ENCODE measurements around the gene SEMA6D. TPM values are rescaled to one million over a fixed set of nuclear protein-coding genes. Genes with fewer than 3 reads are reported as not detected.

Gene SEMA6D
- total RNA-seq, 1 donor from 2014 or later = 255 TPM

- no peak overlapping the region for H3K27ac Mint-ChIP-seq (ENCODE audit: unreplicated experiment)
- H3K4me1 Mint-ChIP-seq (ENCODE audit: low read depth, unreplicated experiment) = peaks cover 27% of the 10 kb centered on the region
- peaks cover 20% of the 10 kb centered on the region for H3K9me3 Mint-ChIP-seq (ENCODE audit: unreplicated experiment)
- no peak for DNase-seq
- TF ChIP-seq CTCF (IDR thresholded peaks at IDR 0.05; ENCODE audit: partially characterized antibody, unreplicated experiment) = no peak
- H3K27me3 Mint-ChIP-seq (ENCODE audit: unreplicated experiment) = peaks cover 6% of the 10 kb centered on the region
- peaks cover 39% of the 10 kb centered on the region for H3K36me3 Mint-ChIP-seq (ENCODE audit: unreplicated experiment)
- no peak overlapping the region for H3K4me3 Mint-ChIP-seq (ENCODE audit: unreplicated experiment)
Measured at GRCh38 chr15:47753591-47753990, 36.3 kb downstream of the SEMA6D start.

DNA sequence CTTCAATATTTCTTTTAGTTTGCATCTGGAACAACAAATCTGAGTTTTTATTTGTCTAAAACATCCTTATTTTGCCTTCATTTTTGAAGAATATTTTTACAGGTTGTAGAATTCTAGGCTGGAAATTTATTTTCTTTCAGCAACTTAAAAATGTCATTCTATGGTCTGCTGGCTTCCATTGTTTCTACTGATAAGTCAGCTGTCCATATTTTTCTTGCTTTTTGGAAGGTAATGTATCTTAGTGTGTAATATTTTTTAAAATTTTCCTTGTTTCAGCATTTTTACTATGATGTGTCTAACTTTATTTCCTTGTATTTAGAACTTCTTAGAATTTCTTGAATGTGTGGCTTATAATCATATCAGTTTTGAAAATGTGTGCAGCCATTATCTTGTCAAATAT, 37.0 kb downstream of the SEMA6D start:
- H3K27ac Mint-ChIP-seq (ENCODE audit: unreplicated experiment) = no peak overlapping the region
- no peak overlapping the region for H3K4me3 Mint-ChIP-seq (ENCODE audit: unreplicated experiment)
- H3K9me3 Mint-ChIP-seq (ENCODE audit: unreplicated experiment) = peaks cover 20% of the 10 kb centered on the region
- H3K36me3 Mint-ChIP-seq (ENCODE audit: unreplicated experiment) = peaks cover 39% of the 10 kb centered on the region
- no peak for DNase-seq
- peaks cover 34% of the 10 kb centered on the region for H3K4me1 Mint-ChIP-seq (ENCODE audit: low read depth, unreplicated experiment)
- peaks cover 10% of the 10 kb centered on the region for H3K27me3 Mint-ChIP-seq (ENCODE audit: unreplicated experiment)
- no peak for TF ChIP-seq CTCF (IDR thresholded peaks at IDR 0.05; ENCODE audit: partially characterized antibody, unreplicated experiment)

DNA sequence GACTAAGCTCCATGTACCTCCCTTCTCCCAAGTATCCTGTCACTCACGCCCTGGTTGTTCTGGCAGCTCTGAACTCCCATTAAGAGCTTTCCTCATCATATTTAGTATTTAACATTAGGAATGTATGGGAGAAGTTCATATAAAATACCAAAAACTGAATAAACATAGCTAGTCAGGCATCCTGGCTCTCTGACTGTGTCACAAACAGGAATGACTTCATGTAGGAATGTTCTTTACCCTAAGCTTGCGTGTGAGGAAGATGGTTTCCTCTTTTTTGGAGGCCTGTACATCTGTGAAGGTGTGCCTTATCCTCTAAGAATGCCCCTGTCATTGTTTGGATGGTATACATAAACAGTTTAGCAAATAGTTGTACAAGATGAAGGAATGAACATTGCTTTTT, 38.6 kb downstream of the SEMA6D start:
- Mint-ChIP-seq H3K9me3 (ENCODE audit: unreplicated experiment) (peaks cover 23% of the 10 kb centered on the region), H3K4me3 (ENCODE audit: unreplicated experiment) (no peak overlapping the region), H3K36me3 (ENCODE audit: unreplicated experiment) (peaks cover 45% of the 10 kb centered on the region), H3K4me1 (ENCODE audit: low read depth, unreplicated experiment) (peaks cover 49% of the 10 kb centered on the region), H3K27me3 (ENCODE audit: unreplicated experiment) (peaks cover 10% of the 10 kb centered on the region), H3K27ac (ENCODE audit: unreplicated experiment) (no peak overlapping the region)
- no peak for TF ChIP-seq CTCF (IDR thresholded peaks at IDR 0.05; ENCODE audit: partially characterized antibody, unreplicated experiment)
- no peak for DNase-seq

DNA sequence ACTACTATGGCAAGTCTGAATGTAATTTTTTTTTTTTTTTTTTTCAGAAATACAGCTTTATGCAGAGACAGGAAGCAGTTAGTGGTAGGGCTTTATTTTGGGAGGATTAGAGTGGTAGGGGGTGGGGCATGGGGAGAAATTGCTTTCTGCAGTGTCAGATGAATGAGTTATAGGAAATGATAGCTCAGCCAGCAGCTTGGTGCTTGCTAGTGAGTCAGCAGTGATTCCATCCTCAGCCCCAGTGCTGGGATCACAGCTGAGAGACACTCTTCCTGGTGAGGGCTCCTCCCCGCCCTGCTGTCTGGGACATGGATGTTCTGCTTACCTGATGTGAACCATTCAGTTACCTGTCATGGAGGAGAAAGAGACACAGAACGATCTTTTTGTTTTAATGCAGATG, 39.6 kb downstream of the SEMA6D start:
- Mint-ChIP-seq H3K4me3 (ENCODE audit: unreplicated experiment) (peak overlapping the region; percentile 3), H3K27ac (ENCODE audit: unreplicated experiment) (no peak overlapping the region), H3K27me3 (ENCODE audit: unreplicated experiment) (peaks cover 10% of the 10 kb centered on the region), H3K4me1 (ENCODE audit: low read depth, unreplicated experiment) (peaks cover 52% of the 10 kb centered on the region), H3K36me3 (ENCODE audit: unreplicated experiment) (peaks cover 44% of the 10 kb centered on the region), H3K9me3 (ENCODE audit: unreplicated experiment) (peaks cover 23% of the 10 kb centered on the region)
- no peak for DNase-seq
- TF ChIP-seq CTCF (IDR thresholded peaks at IDR 0.05; ENCODE audit: partially characterized antibody, unreplicated experiment) = no peak

GRCh38 chr15:47757331-47757730, 40.0 kb downstream of the SEMA6D start:
- H3K27me3 Mint-ChIP-seq (ENCODE audit: unreplicated experiment) = peaks cover 9% of the 10 kb centered on the region
- H3K27ac Mint-ChIP-seq (ENCODE audit: unreplicated experiment) = no peak overlapping the region
- DNase-seq = no peak
- H3K36me3 Mint-ChIP-seq (ENCODE audit: unreplicated experiment) = peaks cover 44% of the 10 kb centered on the region
- H3K9me3 Mint-ChIP-seq (ENCODE audit: unreplicated experiment) = peaks cover 24% of the 10 kb centered on the region
- peak overlapping the region; percentile 3 for H3K4me3 Mint-ChIP-seq (ENCODE audit: unreplicated experiment)
- H3K4me1 Mint-ChIP-seq (ENCODE audit: low read depth, unreplicated experiment) = peaks cover 57% of the 10 kb centered on the region
- TF ChIP-seq CTCF (IDR thresholded peaks at IDR 0.05; ENCODE audit: partially characterized antibody, unreplicated experiment) = no peak
